ENCODE results near the gene STX10. TPM values are rescaled to one million over a fixed set of nuclear protein-coding genes. Genes with fewer than 3 reads are reported as not detected.

Gene STX10, protein sequence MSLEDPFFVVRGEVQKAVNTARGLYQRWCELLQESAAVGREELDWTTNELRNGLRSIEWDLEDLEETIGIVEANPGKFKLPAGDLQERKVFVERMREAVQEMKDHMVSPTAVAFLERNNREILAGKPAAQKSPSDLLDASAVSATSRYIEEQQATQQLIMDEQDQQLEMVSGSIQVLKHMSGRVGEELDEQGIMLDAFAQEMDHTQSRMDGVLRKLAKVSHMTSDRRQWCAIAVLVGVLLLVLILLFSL
- total RNA-seq (2021; ENCODE audit: unreplicated experiment) = 43.6 TPM
- 108 TPM for polyA plus RNA-seq (2012; ENCODE audit: insufficient read length)
- percentile 57 among the genes with signal in this experiment for Bru-seq, nascent RNA
- BruChase-seq, experiment 1, labeled RNA remaining after a 2-hour chase = percentile 63 among the genes with signal in this experiment
- percentile 73 among the genes with signal in this experiment for BruChase-seq, experiment 2, labeled RNA remaining after a 6-hour chase
- long read RNA-seq, transcript STX10-204 (8 exons, 1,136 nt) = major isoform, 46 of 84 reads
- long read RNA-seq, partial matches to known transcripts = 30 of 84 reads
- long read RNA-seq, other reads (novel, unspliced or antisense) = 3 of 84 reads

- ATAC-seq (peak; percentile 67), DNase-seq (ENCODE audit: low read depth, low spot score) (no peak)
- no peaks in the 10 kb centered on the region for H3K4me1 ChIP-seq (ENCODE audit: control insufficient read depth, insufficient read depth, low read length)
- ChIA-PET CTCF (no interaction called here), POLR2A (interaction anchor here (0.6 kb wide), 2 partner anchors 546 to 585 kb away, joined by 4 to 11 read pairs; no protein-coding TSS in a partner anchor)
- peak within 1 kb of the TSS; percentile 96 for H3K27ac ChIP-seq (ENCODE audit: low read length)
- no peaks in the 10 kb centered on the region for H3K9me3 ChIP-seq (ENCODE audit: control insufficient read depth, insufficient read depth, low read depth, low read length)
- H3K27me3 ChIP-seq (ENCODE audit: control insufficient read depth, insufficient read depth, low read length) = no peaks in the 10 kb centered on the region
- no TSS peak for BruUV-seq (replicated peaks)
- in situ Hi-C loops (cut with HindIII; ENCODE audit: low pct_unique_long_range_greater_than_20kb, low sequenced_read_pairs) = no loop called here
- peaks cover 10% of the 10 kb centered on the region; the same call in 1 of the 2 replicates for H3K36me3 ChIP-seq (ENCODE audit: control insufficient read depth, insufficient read depth, low read length)
- TF ChIP-seq SIN3A (IDR thresholded peaks at IDR 0.05; ENCODE audit: borderline replicate concordance, insufficient read depth, low read depth, low read length) = peak; percentile 70; the same call in 1 of the 2 replicates
- peak; percentile 56; the same call in 1 of the 2 replicates for TF ChIP-seq POLR2AphosphoS5 (IDR thresholded peaks at IDR 0.05; ENCODE audit: low read depth, low read length)
- TF ChIP-seq, protein P1, sequence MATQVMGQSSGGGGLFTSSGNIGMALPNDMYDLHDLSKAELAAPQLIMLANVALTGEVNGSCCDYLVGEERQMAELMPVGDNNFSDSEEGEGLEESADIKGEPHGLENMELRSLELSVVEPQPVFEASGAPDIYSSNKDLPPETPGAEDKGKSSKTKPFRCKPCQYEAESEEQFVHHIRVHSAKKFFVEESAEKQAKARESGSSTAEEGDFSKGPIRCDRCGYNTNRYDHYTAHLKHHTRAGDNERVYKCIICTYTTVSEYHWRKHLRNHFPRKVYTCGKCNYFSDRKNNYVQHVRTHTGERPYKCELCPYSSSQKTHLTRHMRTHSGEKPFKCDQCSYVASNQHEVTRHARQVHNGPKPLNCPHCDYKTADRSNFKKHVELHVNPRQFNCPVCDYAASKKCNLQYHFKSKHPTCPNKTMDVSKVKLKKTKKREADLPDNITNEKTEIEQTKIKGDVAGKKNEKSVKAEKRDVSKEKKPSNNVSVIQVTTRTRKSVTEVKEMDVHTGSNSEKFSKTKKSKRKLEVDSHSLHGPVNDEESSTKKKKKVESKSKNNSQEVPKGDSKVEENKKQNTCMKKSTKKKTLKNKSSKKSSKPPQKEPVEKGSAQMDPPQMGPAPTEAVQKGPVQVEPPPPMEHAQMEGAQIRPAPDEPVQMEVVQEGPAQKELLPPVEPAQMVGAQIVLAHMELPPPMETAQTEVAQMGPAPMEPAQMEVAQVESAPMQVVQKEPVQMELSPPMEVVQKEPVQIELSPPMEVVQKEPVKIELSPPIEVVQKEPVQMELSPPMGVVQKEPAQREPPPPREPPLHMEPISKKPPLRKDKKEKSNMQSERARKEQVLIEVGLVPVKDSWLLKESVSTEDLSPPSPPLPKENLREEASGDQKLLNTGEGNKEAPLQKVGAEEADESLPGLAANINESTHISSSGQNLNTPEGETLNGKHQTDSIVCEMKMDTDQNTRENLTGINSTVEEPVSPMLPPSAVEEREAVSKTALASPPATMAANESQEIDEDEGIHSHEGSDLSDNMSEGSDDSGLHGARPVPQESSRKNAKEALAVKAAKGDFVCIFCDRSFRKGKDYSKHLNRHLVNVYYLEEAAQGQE (IDR thresholded peaks at IDR 0.05; ENCODE audit: insufficient read depth in 1 of 2, low read depth in 2 of 2, low read length in 1 of 2) = no peak
- H3K4me3 ChIP-seq (ENCODE audit: low read depth in 2 of 2, low read length in 2 of 2) = peak within 1 kb of the TSS; percentile 83 to 93
- intact Hi-C loops (cut with micrococcal nuclease; ENCODE audit: unreplicated experiment) = no loop called here
Measured at GRCh38 chr19:13150187-13150930, at the start of gene STX10, which contains the start of gene IER2. Gene STX10 (minus strand): TSS chr19:13150375. CDS start chr19:13150173, 202 bp downstream. Gene IER2 (plus strand): TSS chr19:13150411. CDS start chr19:13153187, 2,776 bp downstream.

- CTCF ChIA-PET = no interaction called here
- Histone ChIP-seq H3K4me1 (ENCODE audit: control insufficient read depth, insufficient read depth, low read length) (no peaks in the 10 kb centered on the region), H3K4me3 (ENCODE audit: low read depth in 2 of 2, low read length in 2 of 2) (no peak overlapping the region), H3K9me3 (ENCODE audit: control insufficient read depth, insufficient read depth, low read depth, low read length) (no peaks in the 10 kb centered on the region), H3K27me3 (ENCODE audit: control insufficient read depth, insufficient read depth, low read length) (no peaks in the 10 kb centered on the region), H3K36me3 (ENCODE audit: control insufficient read depth, insufficient read depth, low read length) (no peaks in the 10 kb centered on the region), H3K27ac (ENCODE audit: low read length) (no peak overlapping the region)
- BruUV-seq (replicated peaks) = no TSS peak
- intact Hi-C loops (cut with micrococcal nuclease; ENCODE audit: unreplicated experiment) = no loop called here
- POLR2A ChIA-PET = interaction anchor here (0.6 kb wide), 1 partner anchor 35 kb away, joined by 3 read pairs; no protein-coding TSS in a partner anchor
- no peak for DNase-seq (ENCODE audit: low read depth, low spot score)
- no peak for TF ChIP-seq POLR2AphosphoS5 (IDR thresholded peaks at IDR 0.05; ENCODE audit: low read depth, low read length)
- TF ChIP-seq, protein P1 (IDR thresholded peaks at IDR 0.05; ENCODE audit: insufficient read depth in 1 of 2, low read depth in 2 of 2, low read length in 1 of 2) = no peak
- in situ Hi-C loops (cut with HindIII; ENCODE audit: low pct_unique_long_range_greater_than_20kb, low sequenced_read_pairs) = no loop called here
- no peak for ATAC-seq
Measured at GRCh38 chr19:13198634-13199033, 48.5 kb upstream of the STX10 start.

Data from Panc1 (cell line).